A549 (cell line): ENCODE data around the gene TBC1D22A. TPM values are rescaled to one million over a fixed set of nuclear protein-coding genes. Genes with fewer than 3 reads are reported as not detected.

Experiments used
- ATAC-seq, 2 experiments: fragments of 200-7000 bp in 1 of 2; fragments of >200 bp in 1 of 2; cut with Nextera tagmentation in 1 of 2; cut with Tn5 transposase in 1 of 2; 3 replicates each; pipeline versions ENCODE4 v1.8.0 to v1.9.1; 2018 to 2020; ENCODE audit warnings: mild to moderate bottlenecking in 1 of 2, moderate library complexity in 1 of 2
- CTCF ChIA-PET: fragments of 300-600 bp; sonication (Branson Sonifier 250); formaldehyde crosslinking; extraction: SDS; loops from one replicate; lab custom pipeline; 2021; ENCODE audit warnings: antibody characterized with exemption, inconsistent platforms; lab: Yijun Ruan, JAX
- POLR2A ChIA-PET: fragments of 350-600 bp; formaldehyde crosslinking; extraction: SDS; loops from one replicate; lab custom pipeline; 2021; ENCODE audit warnings: antibody characterized with exemption, inconsistent platforms; lab: Yijun Ruan, JAX
- DNase-seq, 2 experiments: peaks; one replicate each; pipeline versions ENCODE4 v3.0.0 to v3.0.0-alpha.2; 2011 to 2016; ENCODE audit warnings: low read depth in 1 of 2, low spot score in 1 of 2
- FAIRE-seq: peaks from 2 replicates; lab custom pipeline; 2011; peaks lifted over from hg19 to GRCh38; lab: Jason Lieb, UNC
- H3K27ac ChIP-seq, 2 experiments: fragments of >200 bp; sonication (Bioruptor Twin); formaldehyde crosslinking; 3 replicates each; pipeline ENCODE4 v1.5.1; 2016 to 2017
- H3K4me1 ChIP-seq: fragments of >200 bp; sonication (Bioruptor Twin); formaldehyde crosslinking; 3 replicates; pipeline ENCODE4 v1.6.1; 2016
- H3K4me2 ChIP-seq: fragments of >200 bp; sonication (Bioruptor Twin); formaldehyde crosslinking; 3 replicates; pipeline ENCODE4 v1.6.1; 2016
- H3K4me3 ChIP-seq: fragments of >200 bp; sonication (Bioruptor Twin); formaldehyde crosslinking; 3 replicates; pipeline ENCODE4 v1.5.1; 2016
- H3K9me3 ChIP-seq: fragments of >200 bp; sonication (Bioruptor Twin); formaldehyde crosslinking; 3 replicates; pipeline ENCODE4 v1.6.1; 2016
- ATOH8 ChIP-seq: fragments of 250-450 bp; sonication (Bioruptor Pico); IDR thresholded peaks from 2 replicates; pipeline ENCODE4 v1.5.0; 2020; ENCODE audit warnings: low read depth, mild to moderate bottlenecking, moderate library complexity
- BCL3 ChIP-seq: fragments of >200 bp; sonication (Bioruptor Twin); formaldehyde crosslinking; IDR thresholded peaks from 3 replicates; pipeline ENCODE4 v1.6.1; 2016
- CBX8 ChIP-seq: fragments of 200-600 bp; sonication (generic); IDR thresholded peaks from 2 replicates; pipeline ENCODE4 v1.6.1; 2016
- CEBPB ChIP-seq, 2 experiments: fragments of >200 bp in 1 of 2; sonication (Bioruptor Twin) in 1 of 2; formaldehyde crosslinking in 1 of 2; IDR thresholded peaks; 2 replicates each; pipeline ENCODE4 v1.6.1; 2012 to 2016
- CHD2 ChIP-seq: fragments of 150-350 bp; IDR thresholded peaks from 2 replicates; pipeline ENCODE4 v1.6.1; 2014; ENCODE audit warnings: low read length; ENCODE audit not compliant: partially characterized antibody
- CTCF ChIP-seq: fragments of >200 bp; sonication (Bioruptor Twin); formaldehyde crosslinking; IDR thresholded peaks from 3 replicates; pipeline ENCODE4 v1.5.1; 2016
- E2F6 ChIP-seq: IDR thresholded peaks from 2 replicates; pipeline ENCODE4 v1.6.1; 2012; ENCODE audit warnings: low read depth, borderline replicate concordance
- FOSB ChIP-seq: fragments of 250-450 bp; sonication (Bioruptor Pico); IDR thresholded peaks from 2 replicates; pipeline ENCODE4 v1.5.0; 2020; ENCODE audit warnings: mild to moderate bottlenecking, moderate library complexity
- FOSL2 ChIP-seq, 2 experiments: fragments of 450-650 bp in 1 of 2; fragments of >200 bp in 1 of 2; sonication (Bioruptor Twin) in 1 of 2; formaldehyde crosslinking; IDR thresholded peaks; 2 replicates each; pipeline versions ENCODE4 v1.5.0 to v1.6.1; 2016 to 2020; ENCODE audit warnings: mild to moderate bottlenecking in 1 of 2, moderate library complexity in 1 of 2
- FOXS1 ChIP-seq: fragments of 250-450 bp; sonication (Bioruptor Pico); IDR thresholded peaks from 2 replicates; pipeline ENCODE4 v1.5.0; 2020; ENCODE audit warnings: mild to moderate bottlenecking, moderate library complexity
- GATA3 ChIP-seq: IDR thresholded peaks from 2 replicates; pipeline ENCODE4 v1.6.1; 2012; ENCODE audit warnings: borderline replicate concordance
- HES2 ChIP-seq: fragments of >200 bp; sonication (Bioruptor Twin); formaldehyde crosslinking; IDR thresholded peaks from 2 replicates; pipeline ENCODE4 v1.6.1; 2016
- JUNB ChIP-seq: fragments of >200 bp; sonication (Bioruptor Twin); formaldehyde crosslinking; IDR thresholded peaks from 2 replicates; pipeline ENCODE4 v1.6.1; 2016
- POLR2AphosphoS2 ChIP-seq: conservative IDR thresholded peaks from 2 replicates; pipeline ENCODE4 v1.6.1; 2012; ENCODE audit warnings: low read length, improper control_type of control experiment, inconsistent platforms
- RAD21 ChIP-seq, 2 experiments: fragments of >200 bp in 1 of 2; sonication (Bioruptor Twin) in 1 of 2; formaldehyde crosslinking in 1 of 2; IDR thresholded peaks in 1 of 2; conservative IDR thresholded peaks in 1 of 2; 2 replicates in 1 of 2; 3 replicates in 1 of 2; pipeline ENCODE4 v1.6.1; 2012 to 2018; ENCODE audit warnings: inconsistent platforms in 1 of 2
- WGBS: methylation state at CpG from one replicate; pipeline ENCODE4 v1.1.6; 2017; ENCODE audit errors: missing lambda C conversion rate; 5-methylcytosine and 5-hydroxymethylcytosine counted together
- polyA plus RNA-seq, 4 experiments: library from polyadenylated mRNA; depleted of rRNA in 3 of 4; stranded (reverse); fragments of >200 nt; fragmentation: RNase III in 1 of 4; extraction: RNeasy Plus Mini Kit Qiagen cat#74134 plus additional on column Dnase treatment in 1 of 4; gene quantifications; 2 replicates in 3 of 4; 3 replicates in 1 of 4; pipeline ENCODE4 v1.2.3, GENCODE V29; 2011 to 2017

Gene TBC1D22A
- polyA plus RNA-seq, 2 of the 4 experiments (the other 2 are of a cell fraction), result 8.9 to 10.8 TPM

- 2% methylated on average over 17 of the region's 17 CpGs for WGBS
Measured at GRCh38 chr22:46761539-46762237, 762 bp upstream of the TBC1D22A start.

GRCh38 chr22:46763051-46763705 lies 728 bp downstream of the TBC1D22A start:
- no peak for TF ChIP-seq POLR2AphosphoS2
- TF ChIP-seq CEBPB (IDR thresholded peaks at IDR 0.05), result no peak
- no peak for TF ChIP-seq CTCF
- no peak for TF ChIP-seq FOSL2 (IDR thresholded peaks at IDR 0.05)
- TF ChIP-seq FOSL2 (CRISPR knock-in tag; IDR thresholded peaks at IDR 0.05), result no peak
- TF ChIP-seq BCL3, result no peak
- no peak for TF ChIP-seq RAD21 (conservative IDR thresholded peaks at IDR 0.05 in 1 of 2, IDR thresholded peaks at IDR 0.05 in 1 of 2)
- TF ChIP-seq GATA3, result no peak
- TF ChIP-seq CBX8, result no peak
- no peak for TF ChIP-seq FOSB (CRISPR knock-in tag)
- no peak for TF ChIP-seq ATOH8 (CRISPR knock-in tag)
- TF ChIP-seq HES2, result no peak
- TF ChIP-seq E2F6, result no peak
- TF ChIP-seq JUNB, result no peak
- TF ChIP-seq FOXS1 (CRISPR knock-in tag), result no peak
- no peak for TF ChIP-seq CHD2
- peak; percentile 5 to 13; a peak in 3 of 6 replicates for ATAC-seq
- Histone ChIP-seq H3K4me1 (peaks cover 23% of the 10 kb centered on the region), H3K4me3 (peak overlapping the region; percentile 98), H3K9me3 (no peaks in the 10 kb centered on the region), H3K27ac (peak overlapping the region; percentile 97 to 99), H3K4me2 (peak overlapping the region; percentile 97)
- DNase-seq, result no peak
- ChIA-PET POLR2A (interaction anchor here (0.6 to 2.5 kb wide), 19 partner anchors 9 to 574 kb away, joined by 3 to 43 read pairs (median 5); partner anchors contain the start of gene CELSR1), CTCF (interaction anchor here (1.0 to 3.2 kb wide), 4 partner anchors 24 to 199 kb away, joined by 3 to 13 read pairs (median 6); no protein-coding TSS in a partner anchor)
- 21% methylated on average over 11 of the region's 13 CpGs for WGBS
- no peak for FAIRE-seq

More at GRCh38 chr22:46761539-46762237, 762 bp upstream of the TBC1D22A start:
- no peak for TF ChIP-seq CEBPB (IDR thresholded peaks at IDR 0.05)
- H3K4me3 ChIP-seq, result peak overlapping the region; percentile 98
- CTCF ChIA-PET, result interaction anchor here (0.8 to 3.9 kb wide), 7 partner anchors 21 to 198 kb away, joined by 3 to 29 read pairs (median 5); partner anchors contain the start of gene CERK
- peaks cover 23% of the 10 kb centered on the region for H3K4me1 ChIP-seq
- FAIRE-seq (no peak), ATAC-seq (no peak; a peak in 1 of 6 replicates), DNase-seq (no peak)
- H3K9me3 ChIP-seq, result no peaks in the 10 kb centered on the region
- POLR2A ChIA-PET, result interaction anchor here (0.6 to 2.5 kb wide), 13 partner anchors 8 to 575 kb away, joined by 3 to 43 read pairs (median 5); no protein-coding TSS in a partner anchor
- peak overlapping the region; percentile 97 to 99 for H3K27ac ChIP-seq
- peak overlapping the region; percentile 88 for H3K4me2 ChIP-seq
